GM19397 (cell line): ENCODE data around the gene WFIKKN1.

Source experiments
- ATAC-seq: cut with Tn5 transposase; IDR thresholded peaks from one replicate; pipeline ENCODE4 v1.9.1; 2021; ENCODE audit warnings: mild to moderate bottlenecking, moderate library complexity; ENCODE audit not compliant: unreplicated experiment

WFIKKN1 gene

GRCh38 chr16:682493-683395, 52.0 kb downstream of the WFIKKN1 start:
- ATAC-seq = no peak

DNA sequence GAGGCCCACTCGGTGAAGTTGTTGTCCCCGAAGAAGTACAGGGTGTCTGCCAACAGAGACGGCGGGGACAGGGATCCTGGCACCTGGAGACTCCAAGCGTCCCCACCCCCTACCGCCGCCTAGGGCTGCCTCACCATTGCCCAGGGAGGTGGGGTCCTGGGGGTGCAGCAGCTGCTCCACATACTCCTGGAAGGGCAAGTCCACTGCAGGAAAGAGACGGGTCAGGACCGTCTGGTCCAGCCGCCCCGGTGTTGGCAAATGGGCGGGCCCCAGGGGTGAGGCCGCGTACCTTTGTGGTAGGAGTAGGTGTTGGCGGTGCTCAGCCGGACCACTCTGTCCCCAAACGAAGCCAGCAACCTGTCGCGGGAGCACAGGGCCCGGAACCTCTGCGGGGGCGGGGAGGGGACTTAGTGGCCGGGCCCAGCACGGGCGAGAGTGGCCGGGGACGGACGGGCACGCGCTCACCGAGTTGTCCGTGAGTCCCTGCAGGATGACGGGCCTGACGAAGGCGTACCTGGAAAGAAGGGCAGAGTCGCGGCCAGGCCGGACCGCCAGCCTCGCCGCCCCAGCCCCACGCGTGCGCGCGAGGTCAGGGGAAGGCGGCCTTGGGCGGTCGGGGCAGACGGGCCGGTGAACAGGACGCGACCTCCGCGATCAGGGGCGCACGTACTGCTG, 52.7 kb downstream of the WFIKKN1 start:
- ATAC-seq = no peak
